Fibroblast of villous mesenchyme (primary cell): ENCODE measurements around the gene MET. TPM values are rescaled to one million over a fixed set of nuclear protein-coding genes. Genes with fewer than 3 reads are reported as not detected.

Source experiments
- DNase-seq: peaks from one replicate; pipeline ENCODE4 v3.0.0-alpha.2; 2010; ENCODE audit warnings: low read depth
- H3K4me3 ChIP-seq: 2 replicates; pipeline ENCODE4 v1.5.1; 2011; ENCODE audit warnings: low read depth, mild to moderate bottlenecking, low read length
- CTCF ChIP-seq: IDR thresholded peaks from 2 replicates; pipeline ENCODE4 v1.5.1; 2012; ENCODE audit warnings: low read depth, mild to moderate bottlenecking, low read length; ENCODE audit not compliant: insufficient read depth
- total RNA-seq: library from RNA; depleted of rRNA; stranded (reverse); fragments of >200 nt; gene quantifications from 2 replicates; pipeline ENCODE4 v1.2.3, GENCODE V29; 2012

The MET gene
- total RNA-seq, 1 donor, result 48.8 TPM

GRCh38 chr7:116828281-116828680 lies 156.3 kb downstream of the MET start:
- H3K4me3 ChIP-seq, result no peak overlapping the region
- TF ChIP-seq CTCF, result no peak
- no peak for DNase-seq

- no peak for TF ChIP-seq CTCF
- no peak overlapping the region for H3K4me3 ChIP-seq
- no peak for DNase-seq
These were observed 157.0 kb downstream of the MET start for GRCh38 chr7:116829041-116829440.

DNA sequence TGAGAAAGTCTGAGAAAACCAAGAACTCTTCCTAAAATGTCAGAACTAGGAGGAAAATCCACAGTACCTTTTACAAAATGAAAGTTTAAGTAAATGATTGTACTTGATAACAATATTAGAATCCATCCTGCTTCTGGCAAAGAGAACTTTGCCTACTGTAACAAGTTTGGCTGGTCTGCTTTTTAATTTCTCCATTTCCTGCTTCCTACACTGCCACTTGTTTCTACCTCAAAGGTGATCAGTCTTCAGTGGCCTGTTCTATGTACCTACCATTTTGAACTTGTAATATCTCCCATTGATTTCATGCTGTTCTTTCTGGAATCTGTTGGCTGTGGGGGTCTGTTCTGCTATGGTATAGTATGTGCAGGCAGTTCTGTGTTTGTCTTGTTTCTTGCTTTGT lies 157.5 kb downstream of the MET start:
- H3K4me3 ChIP-seq, result no peak overlapping the region
- no peak for DNase-seq
- TF ChIP-seq CTCF, result no peak

DNA sequence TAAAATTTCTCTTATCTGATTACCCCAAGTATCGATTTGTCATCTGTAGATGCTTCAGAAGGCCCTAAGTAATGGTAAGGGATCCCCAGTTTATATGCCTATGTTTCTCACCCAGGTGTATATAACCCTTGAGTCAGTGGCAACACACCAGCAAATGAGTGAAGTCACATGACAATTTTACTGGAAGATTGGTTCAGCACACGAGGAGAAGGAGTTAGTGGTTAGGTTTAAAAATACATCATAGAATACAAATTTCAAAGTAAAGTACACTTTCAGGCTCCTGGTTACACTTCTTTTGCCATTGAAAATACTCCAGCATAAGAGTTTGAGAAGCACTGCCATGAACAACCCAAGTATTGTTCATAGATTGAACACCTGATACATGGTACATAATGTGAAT lies 160.7 kb downstream of the MET start:
- DNase-seq, result no peak
- no peak overlapping the region for H3K4me3 ChIP-seq
- no peak for TF ChIP-seq CTCF

DNA sequence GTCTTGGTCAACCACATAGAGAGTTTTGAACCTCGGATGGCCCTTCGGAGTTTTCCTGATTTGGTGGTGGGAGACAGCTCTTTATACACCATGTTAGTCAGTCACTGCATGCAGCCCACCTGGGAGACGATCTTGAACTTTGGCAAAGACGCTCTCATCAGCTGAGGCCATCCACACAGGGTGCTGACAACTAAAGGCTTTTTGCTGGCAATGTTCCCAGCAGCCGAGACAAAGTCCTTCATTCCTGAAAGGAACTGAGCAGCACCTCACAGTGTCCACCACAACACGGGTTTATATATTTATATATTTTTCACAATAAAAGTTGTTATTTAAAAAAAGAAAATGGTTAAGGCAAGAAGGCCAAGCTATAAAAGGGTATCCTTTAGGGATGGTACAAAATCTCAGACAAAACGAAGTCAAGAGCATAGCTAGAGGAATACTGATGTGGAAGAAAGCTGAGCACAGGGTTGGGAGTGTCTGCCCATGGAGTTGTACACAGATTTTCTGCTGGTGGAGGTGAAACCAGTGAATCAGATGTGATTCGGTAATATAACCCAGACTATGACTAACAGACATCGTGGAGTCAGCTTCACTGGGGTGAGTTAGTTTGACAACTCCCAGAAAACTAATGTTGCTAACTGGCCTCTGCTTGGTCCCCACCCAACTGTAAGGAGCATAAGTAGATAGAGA lies 163.0 kb downstream of the MET start:
- no peak overlapping the region for H3K4me3 ChIP-seq
- no peak for TF ChIP-seq CTCF
- no peak for DNase-seq

DNA sequence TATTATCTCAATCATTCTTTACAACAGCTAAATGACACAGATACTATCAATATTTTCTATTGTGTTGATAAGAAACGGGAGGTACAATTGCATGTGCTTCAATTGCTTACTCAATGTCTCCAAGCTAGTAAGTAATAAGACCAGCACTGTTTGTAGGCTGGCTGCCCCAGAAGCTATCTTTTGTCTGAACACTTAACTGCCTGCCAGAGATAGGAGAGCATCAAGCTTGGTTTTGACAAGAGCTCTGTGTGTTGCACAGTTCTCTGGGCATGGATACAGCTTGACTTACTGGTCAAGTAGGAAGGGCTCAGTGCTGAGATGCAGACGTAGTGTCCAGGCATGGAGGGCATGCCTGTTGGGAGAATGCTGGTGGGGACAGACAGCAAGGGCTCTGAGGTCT lies 164.1 kb downstream of the MET start:
- no peak for TF ChIP-seq CTCF
- DNase-seq, result no peak
- H3K4me3 ChIP-seq, result no peak overlapping the region

DNA sequence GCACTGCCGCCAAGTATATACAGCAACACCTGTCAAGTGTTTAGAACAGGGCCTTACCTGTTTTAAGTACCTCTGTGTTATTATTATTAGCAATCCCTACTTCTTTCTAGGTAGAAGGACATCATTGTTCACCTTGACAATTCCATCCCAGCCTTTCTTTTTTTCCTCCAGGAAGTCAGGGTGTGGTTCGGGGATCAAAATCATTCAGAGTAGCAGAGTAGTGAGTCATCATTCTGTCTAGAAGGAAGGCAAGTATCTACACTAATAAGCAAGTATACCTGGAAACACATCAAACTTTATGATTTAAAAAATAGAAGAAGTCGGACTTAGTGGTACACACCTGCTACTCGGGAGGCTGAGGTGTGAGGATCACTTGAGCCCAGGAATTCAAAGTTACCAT lies 164.9 kb downstream of the MET start:
- no peak for TF ChIP-seq CTCF
- H3K4me3 ChIP-seq, result no peak overlapping the region
- no peak for DNase-seq
